NCI-H128 (cell line): ENCODE results near the gene CHD3.
"Not testable (repeated sequence)": the region's sequence is repeated elsewhere in the genome, so short reads cannot be mapped to it uniquely, and the experiment has no call there.

Experiments
- DNase-seq: peaks from one replicate; lab custom pipeline; 2025; ENCODE audit not compliant: unreplicated experiment; lab: John Stamatoyannopoulos, UW

CHD3 gene

GRCh38 chr17:7931709-7932482 lies 43.3 kb downstream of the CHD3 start, which contains the start of the genes CNTROB and TRAPPC1:
TSS of gene CNTROB (plus strand) at chr17:7932206. CDS start at chr17:7933080, 874 bp downstream.
TSS of gene TRAPPC1 (minus strand) at chr17:7931946. CDS start at chr17:7931829, 117 bp downstream.
- peak; percentile 91 for DNase-seq

- DNase-seq: no peak
Measured at GRCh38 chr17:7932483-7932891, 43.9 kb downstream of the CHD3 start.

GRCh38 chr17:7932949-7933348 lies 44.4 kb downstream of the CHD3 start:
- DNase-seq: no peak

GRCh38 chr17:7935859-7936258 lies 47.3 kb downstream of the CHD3 start:
- no peak for DNase-seq

- DNase-seq: no peak
Measured at GRCh38 chr17:7940034-7940433, 51.4 kb downstream of the CHD3 start.

- DNase-seq: no peak
Measured at GRCh38 chr17:7940743-7941142, 52.2 kb downstream of the CHD3 start.

- DNase-seq: no peak
Measured at GRCh38 chr17:7943291-7943690, 54.7 kb downstream of the CHD3 start.

GRCh38 chr17:7944326-7944725 lies 55.7 kb downstream of the CHD3 start:
- DNase-seq: no peak

GRCh38 chr17:7945651-7946050 lies 57.1 kb downstream of the CHD3 start:
- DNase-seq: no peak

GRCh38 chr17:7946441-7946840 lies 57.9 kb downstream of the CHD3 start:
- no peak for DNase-seq

GRCh38 chr17:7947651-7948050 lies 59.1 kb downstream of the CHD3 start:
- DNase-seq: no peak

GRCh38 chr17:7950578-7950977 lies 62.0 kb downstream of the CHD3 start:
- no peak for DNase-seq

GRCh38 chr17:7951143-7951792 lies 62.7 kb downstream of the CHD3 start:
- DNase-seq: no peak

- DNase-seq: not testable (repeated sequence)
Measured at GRCh38 chr17:7953266-7953665, 64.7 kb downstream of the CHD3 start.

- DNase-seq: no peak
Measured at GRCh38 chr17:7955414-7956227, 67.0 kb downstream of the CHD3 start.

GRCh38 chr17:7956228-7956965 lies 67.8 kb downstream of the CHD3 start:
- no peak for DNase-seq

- no peak for DNase-seq
Measured at GRCh38 chr17:7959503-7960253, 71.1 kb downstream of the CHD3 start.

GRCh38 chr17:7961421-7961820 lies 72.8 kb downstream of the CHD3 start:
- no peak for DNase-seq
